MCF 10A (cell line): Measurements from ENCODE around the gene TAMM41. TPM values are rescaled to one million over a fixed set of nuclear protein-coding genes. Genes with fewer than 3 reads are reported as not detected.

ENCODE experiments used
- BruUV-seq: library from RNA; stranded (reverse); fragments of 400-500 nt; replicated peaks from 2 replicates; lab custom pipeline; 2021; lab: Mats Ljungman, UMichigan
- CTCF ChIA-PET: fragments of 300-600 bp; sonication (Branson Sonifier 250); formaldehyde crosslinking; extraction: SDS; loops from one replicate; lab custom pipeline; 2021; ENCODE audit warnings: antibody characterized with exemption, inconsistent platforms; lab: Yijun Ruan, JAX
- POLR2A ChIA-PET: fragments of 300-600, 350-650 bp; sonication (Branson Sonifier 250); formaldehyde crosslinking; extraction: SDS; loops from one replicate; lab custom pipeline; 2020; ENCODE audit warnings: antibody characterized with exemption, inconsistent platforms; lab: Yijun Ruan, JAX
- DNase-seq: peaks from one replicate; pipeline ENCODE4 v3.0.0-alpha.2; 2018; ENCODE audit not compliant: unreplicated experiment
- H3K27ac Mint-ChIP-seq: one replicate; pipeline ENCODE4 v1.8.0; 2022; ENCODE audit warnings: mild to moderate bottlenecking, low read depth, mixed read lengths; ENCODE audit not compliant: unreplicated experiment
- H3K27me3 Mint-ChIP-seq: one replicate; pipeline ENCODE4 v1.8.0; 2022; ENCODE audit warnings: mixed read lengths; ENCODE audit not compliant: insufficient read depth, unreplicated experiment
- H3K36me3 Mint-ChIP-seq: one replicate; pipeline ENCODE4 v1.8.0; 2022; ENCODE audit warnings: mild to moderate bottlenecking, moderate library complexity, mixed read lengths; ENCODE audit not compliant: insufficient read depth, unreplicated experiment
- H3K4me1 Mint-ChIP-seq: one replicate; pipeline ENCODE4 v1.8.0; 2022; ENCODE audit warnings: mixed read lengths; ENCODE audit not compliant: insufficient read depth, unreplicated experiment
- H3K4me3 Mint-ChIP-seq: one replicate; pipeline ENCODE4 v1.8.0; 2022; ENCODE audit warnings: mild to moderate bottlenecking, moderate library complexity, mixed read lengths; ENCODE audit not compliant: unreplicated experiment
- H3K9me3 Mint-ChIP-seq: one replicate; pipeline ENCODE4 v1.8.0; 2022; ENCODE audit warnings: mixed read lengths; ENCODE audit not compliant: unreplicated experiment
- intact Hi-C: fragments of 100-400 bp; cut with micrococcal nuclease; formaldehyde crosslinking; loops from 2 replicates; pipeline ENCODE4 v1.14.1; 2022
- total RNA-seq: library from RNA; stranded (reverse); gene quantifications from 2 replicates; pipeline ENCODE4 v1.2.3, GENCODE V29; 2022
- TF ChIP-seq, protein P1 (sequence below): fragments of 200-600 bp; IDR thresholded peaks from one replicate; pipeline ENCODE4 v1.8.0; 2022; ENCODE audit warnings: antibody characterized with exemption, mild to moderate bottlenecking; ENCODE audit not compliant: unreplicated experiment

Gene TAMM41
- total RNA-seq, 1 experiment from 2014 or later, result 26.2 TPM

GRCh38 chr3:11789412-11789811 is 57.3 kb downstream of the TAMM41 start:
- H3K36me3 Mint-ChIP-seq, result peaks cover 42% of the 10 kb centered on the region
- H3K27me3 Mint-ChIP-seq, result no peaks in the 10 kb centered on the region
- no TSS peak for BruUV-seq
- ChIA-PET CTCF (interaction anchor here (1.0 to 1.3 kb wide), 2 partner anchors 12 to 14 kb away, joined by 3 to 6 read pairs; no protein-coding TSS in a partner anchor), POLR2A (no interaction called here)
- DNase-seq, result no peak
- H3K4me3 Mint-ChIP-seq, result no peak overlapping the region
- no peak overlapping the region for H3K27ac Mint-ChIP-seq
- intact Hi-C loops, result no loop called here
- TF ChIP-seq, protein P1, sequence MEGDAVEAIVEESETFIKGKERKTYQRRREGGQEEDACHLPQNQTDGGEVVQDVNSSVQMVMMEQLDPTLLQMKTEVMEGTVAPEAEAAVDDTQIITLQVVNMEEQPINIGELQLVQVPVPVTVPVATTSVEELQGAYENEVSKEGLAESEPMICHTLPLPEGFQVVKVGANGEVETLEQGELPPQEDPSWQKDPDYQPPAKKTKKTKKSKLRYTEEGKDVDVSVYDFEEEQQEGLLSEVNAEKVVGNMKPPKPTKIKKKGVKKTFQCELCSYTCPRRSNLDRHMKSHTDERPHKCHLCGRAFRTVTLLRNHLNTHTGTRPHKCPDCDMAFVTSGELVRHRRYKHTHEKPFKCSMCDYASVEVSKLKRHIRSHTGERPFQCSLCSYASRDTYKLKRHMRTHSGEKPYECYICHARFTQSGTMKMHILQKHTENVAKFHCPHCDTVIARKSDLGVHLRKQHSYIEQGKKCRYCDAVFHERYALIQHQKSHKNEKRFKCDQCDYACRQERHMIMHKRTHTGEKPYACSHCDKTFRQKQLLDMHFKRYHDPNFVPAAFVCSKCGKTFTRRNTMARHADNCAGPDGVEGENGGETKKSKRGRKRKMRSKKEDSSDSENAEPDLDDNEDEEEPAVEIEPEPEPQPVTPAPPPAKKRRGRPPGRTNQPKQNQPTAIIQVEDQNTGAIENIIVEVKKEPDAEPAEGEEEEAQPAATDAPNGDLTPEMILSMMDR, result no peak
- no peaks in the 10 kb centered on the region for H3K4me1 Mint-ChIP-seq
- no peaks in the 10 kb centered on the region for H3K9me3 Mint-ChIP-seq

- intact Hi-C loops, result no loop called here
- BruUV-seq, result no TSS peak
- H3K27ac Mint-ChIP-seq, result no peak overlapping the region
Observed at GRCh38 chr3:11784971-11785377, 61.7 kb downstream of the TAMM41 start.

GRCh38 chr3:11780341-11780740 is 66.3 kb downstream of the TAMM41 start:
- Mint-ChIP-seq H3K4me1 (no peaks in the 10 kb centered on the region), H3K27ac (no peak overlapping the region), H3K36me3 (peaks cover 4% of the 10 kb centered on the region), H3K27me3 (no peaks in the 10 kb centered on the region), H3K4me3 (no peak overlapping the region), H3K9me3 (no peaks in the 10 kb centered on the region)
- CTCF ChIA-PET, result interaction anchor here (1.7 kb wide), 1 partner anchor 24 kb away, joined by 4 read pairs; no protein-coding TSS in a partner anchor
- no peak for DNase-seq
- POLR2A ChIA-PET, result no interaction called here
- TF ChIP-seq, protein P1, result no peak
- intact Hi-C loops, result no loop called here
- BruUV-seq, result no TSS peak

More at GRCh38 chr3:11784971-11785377, 61.7 kb downstream of the TAMM41 start:
- POLR2A ChIA-PET, result no interaction called here
- Mint-ChIP-seq H3K36me3 (peaks cover 32% of the 10 kb centered on the region), H3K4me1 (no peaks in the 10 kb centered on the region), H3K9me3 (no peaks in the 10 kb centered on the region), H3K27me3 (no peaks in the 10 kb centered on the region), H3K4me3 (no peak overlapping the region)
- DNase-seq, result no peak
- CTCF ChIA-PET, result interaction anchor here (0.6 to 0.9 kb wide), 4 partner anchors 11 to 406 kb away, joined by 3 read pairs; no protein-coding TSS in a partner anchor
- TF ChIP-seq, protein P1, result no peak

DNA sequence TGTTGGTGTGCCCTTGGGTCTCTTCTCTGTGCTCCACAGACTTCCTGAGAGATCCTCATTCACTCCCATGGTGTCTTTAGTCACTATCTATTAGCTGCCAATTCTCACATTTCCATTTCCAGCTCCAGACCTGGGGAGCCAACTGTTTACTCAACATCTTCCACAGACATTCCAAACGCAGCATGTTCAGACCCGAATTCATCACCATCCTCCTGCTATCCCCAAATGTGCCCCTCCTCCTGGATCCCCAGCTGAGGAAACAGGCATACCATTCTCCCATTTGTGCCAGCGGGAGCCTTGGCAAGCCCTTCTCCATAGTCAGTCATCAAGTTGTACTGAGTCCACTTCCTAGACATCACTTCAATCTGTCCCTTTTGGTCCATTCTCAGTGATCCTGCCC is 67.1 kb downstream of the TAMM41 start:
- no peak overlapping the region for H3K27ac Mint-ChIP-seq
- H3K4me1 Mint-ChIP-seq, result no peaks in the 10 kb centered on the region
- DNase-seq, result no peak
- ChIA-PET CTCF (interaction anchor here (0.6 to 1.2 kb wide), 3 partner anchors 14 to 402 kb away, joined by 3 to 6 read pairs (median 5); no protein-coding TSS in a partner anchor), POLR2A (interaction anchor here (0.7 to 0.9 kb wide), 2 partner anchors 15 to 921 kb away, joined by 3 to 4 read pairs; no protein-coding TSS in a partner anchor)
- no peaks in the 10 kb centered on the region for H3K27me3 Mint-ChIP-seq
- intact Hi-C loops, result no loop called here
- no peak overlapping the region for H3K4me3 Mint-ChIP-seq
- TF ChIP-seq, protein P1, result no peak
- H3K36me3 Mint-ChIP-seq, result peaks cover 7% of the 10 kb centered on the region
- BruUV-seq, result no TSS peak
- no peaks in the 10 kb centered on the region for H3K9me3 Mint-ChIP-seq
